ENCODE measurements around the gene LYZL1.

The LYZL1 gene

GRCh38 chr10:29245476-29245875 lies 43.4 kb upstream of the LYZL1 start:
- TF ChIP-seq CTCF (conservative IDR thresholded peaks at IDR 0.05) = no peak

GRCh38 chr10:29246449-29246848 lies 42.4 kb upstream of the LYZL1 start:
- no peak for TF ChIP-seq CTCF (conservative IDR thresholded peaks at IDR 0.05)
- no peak overlapping the region for H3K27ac ChIP-seq

More at GRCh38 chr10:29245476-29245875, 43.4 kb upstream of the LYZL1 start:
- no peak overlapping the region for H3K27ac ChIP-seq

- TF ChIP-seq CTCF (conservative IDR thresholded peaks at IDR 0.05) = no peak
- H3K27ac ChIP-seq = no peak overlapping the region
Measured at GRCh38 chr10:29248158-29248557, 40.7 kb upstream of the LYZL1 start.

GRCh38 chr10:29249018-29249417 lies 39.9 kb upstream of the LYZL1 start:
- H3K27ac ChIP-seq = no peak overlapping the region
- no peak for TF ChIP-seq CTCF (conservative IDR thresholded peaks at IDR 0.05)

GRCh38 chr10:29250066-29250465 lies 38.8 kb upstream of the LYZL1 start:
- no peak overlapping the region for H3K27ac ChIP-seq
- TF ChIP-seq CTCF (conservative IDR thresholded peaks at IDR 0.05) = no peak

GRCh38 chr10:29252811-29253689 lies 35.8 kb upstream of the LYZL1 start:
- H3K27ac ChIP-seq = no peak overlapping the region
- no peak for TF ChIP-seq CTCF (conservative IDR thresholded peaks at IDR 0.05)

GRCh38 chr10:29253690-29254029 lies 35.2 kb upstream of the LYZL1 start:
- no peak overlapping the region for H3K27ac ChIP-seq
- no peak for TF ChIP-seq CTCF (conservative IDR thresholded peaks at IDR 0.05)
